C1 segment of cervical spinal cord (tissue), 14 donors: Measurements from ENCODE around the gene SPRED2.

Experiments used
- DNase-seq, 14 donors: peaks; one replicate each; lab custom pipeline; 2025; lab: John Stamatoyannopoulos, UW

SPRED2 gene

DNA sequence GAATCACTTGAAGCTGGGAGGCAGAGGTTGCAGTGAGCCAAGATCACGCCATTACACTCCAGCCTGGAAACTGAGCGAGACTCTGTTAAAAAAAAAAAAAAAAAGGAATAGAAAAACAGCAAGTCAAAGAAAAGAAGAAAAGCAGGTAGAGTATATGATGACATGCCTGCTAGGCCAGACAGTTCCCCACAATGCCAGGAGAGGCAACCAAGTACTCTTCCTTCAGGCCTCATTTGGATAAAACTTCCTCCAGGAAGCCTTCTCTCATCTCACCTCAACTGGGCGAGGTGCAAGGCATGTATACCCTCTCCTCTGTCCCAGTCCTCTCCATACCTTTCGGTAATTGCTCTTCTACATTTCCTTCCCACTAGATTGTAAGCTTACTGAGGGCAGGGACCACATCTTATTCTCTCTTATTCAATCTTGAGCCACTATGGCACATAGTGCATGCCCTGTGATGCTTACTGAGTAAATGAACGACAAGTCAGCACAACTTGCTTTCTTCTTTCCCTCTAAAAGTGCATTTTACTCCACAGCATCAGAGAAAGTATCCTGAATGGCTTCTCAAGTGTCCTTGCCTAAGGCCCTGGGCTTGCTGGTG is 10.1 kb upstream of the SPRED2 start:
- no peak for DNase-seq

DNA sequence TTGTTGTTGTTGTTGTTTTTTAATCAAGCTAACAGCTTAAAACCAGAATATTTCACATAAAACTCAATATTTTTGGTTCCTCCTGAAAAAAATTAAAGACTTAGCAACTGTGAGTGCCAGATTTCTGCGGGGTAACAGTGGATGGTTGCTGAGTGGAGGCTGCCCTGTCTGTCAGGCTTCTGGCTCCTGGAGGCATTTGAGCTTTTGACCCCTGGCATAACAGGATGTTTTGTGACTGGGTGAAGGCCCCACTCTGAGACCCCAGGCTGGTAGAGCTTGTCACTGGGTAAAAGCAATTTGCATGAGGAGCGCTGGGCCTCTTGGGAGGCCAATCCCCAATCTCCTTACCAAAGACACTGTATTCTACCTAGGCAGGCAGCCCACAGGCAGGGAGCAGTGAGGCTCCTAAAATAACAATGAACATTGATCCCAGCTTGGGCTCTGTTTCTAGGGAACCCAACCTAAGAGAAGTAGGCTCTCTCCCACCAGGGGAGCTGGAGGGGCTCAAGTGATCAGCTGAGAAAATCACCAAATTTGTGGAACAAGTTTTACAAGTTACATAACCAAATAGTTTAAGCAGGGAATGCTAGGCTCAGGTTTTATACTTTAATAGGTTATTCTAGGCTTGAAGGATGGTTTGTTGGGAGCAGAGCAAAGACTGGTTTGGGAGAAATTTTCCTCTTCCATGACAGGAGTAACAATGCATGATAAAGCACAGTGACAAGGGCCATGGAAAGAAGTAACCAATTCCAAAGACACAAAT is 5.9 kb upstream of the SPRED2 start:
- no peak for DNase-seq

DNA sequence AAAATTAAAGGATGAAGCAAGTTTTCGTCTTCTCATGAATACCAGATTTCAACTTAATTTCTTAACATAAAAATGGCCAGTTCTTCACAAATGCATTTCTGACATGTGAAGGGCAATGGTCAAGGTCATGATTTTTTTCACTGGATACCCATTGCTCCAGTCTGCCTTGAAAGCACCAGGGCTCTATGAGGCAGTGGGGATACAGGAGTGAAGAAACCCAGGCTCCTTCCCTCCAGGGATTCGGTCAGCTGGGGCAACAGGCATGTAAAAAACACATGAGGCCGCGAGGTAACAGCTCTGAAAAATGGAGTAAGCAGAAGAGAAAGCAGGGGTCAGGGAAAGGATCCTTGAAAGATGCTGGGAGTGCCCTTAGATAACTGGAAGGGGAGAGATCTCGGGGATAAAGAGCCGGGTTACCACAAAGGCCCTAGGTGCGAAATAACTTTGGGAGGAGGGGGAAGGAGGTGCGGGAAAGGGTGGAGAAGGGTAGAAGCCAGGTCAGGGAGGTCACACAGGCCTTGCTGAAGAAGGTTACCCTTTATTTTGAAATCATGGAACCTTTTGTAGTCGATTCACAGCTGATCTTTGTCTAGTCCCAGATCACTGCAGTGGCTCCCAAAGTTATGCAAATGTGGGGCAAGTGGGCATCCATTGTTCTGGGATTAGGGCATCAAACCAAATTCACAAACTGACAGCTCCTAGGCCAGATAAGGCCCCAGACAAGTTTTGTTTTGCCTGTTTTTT is 5.2 kb upstream of the SPRED2 start:
- DNase-seq: peak in 1 of 14 donors; percentile 1

DNA sequence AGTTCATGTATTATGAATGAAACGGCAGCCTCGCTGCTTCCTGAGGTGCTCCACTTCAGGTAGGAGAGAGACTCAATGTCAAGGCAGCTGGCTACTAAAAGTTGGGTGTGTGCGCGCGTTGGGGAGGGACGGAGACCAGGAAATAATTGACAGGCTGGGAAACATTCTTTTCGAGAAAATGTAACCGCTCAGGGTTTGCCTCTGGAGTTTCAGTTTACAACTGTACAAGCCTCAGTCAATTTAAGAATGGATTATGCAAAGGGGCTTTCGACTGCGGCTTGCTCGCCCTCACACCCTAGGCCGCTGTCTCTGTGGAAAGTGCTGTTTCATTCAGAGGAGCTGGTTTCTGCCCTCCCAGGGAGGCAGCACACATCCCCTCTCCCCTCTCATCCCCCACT is 4.4 kb upstream of the SPRED2 start:
- peak in 2 of 14 donors; percentile 45 to 50 for DNase-seq

DNA sequence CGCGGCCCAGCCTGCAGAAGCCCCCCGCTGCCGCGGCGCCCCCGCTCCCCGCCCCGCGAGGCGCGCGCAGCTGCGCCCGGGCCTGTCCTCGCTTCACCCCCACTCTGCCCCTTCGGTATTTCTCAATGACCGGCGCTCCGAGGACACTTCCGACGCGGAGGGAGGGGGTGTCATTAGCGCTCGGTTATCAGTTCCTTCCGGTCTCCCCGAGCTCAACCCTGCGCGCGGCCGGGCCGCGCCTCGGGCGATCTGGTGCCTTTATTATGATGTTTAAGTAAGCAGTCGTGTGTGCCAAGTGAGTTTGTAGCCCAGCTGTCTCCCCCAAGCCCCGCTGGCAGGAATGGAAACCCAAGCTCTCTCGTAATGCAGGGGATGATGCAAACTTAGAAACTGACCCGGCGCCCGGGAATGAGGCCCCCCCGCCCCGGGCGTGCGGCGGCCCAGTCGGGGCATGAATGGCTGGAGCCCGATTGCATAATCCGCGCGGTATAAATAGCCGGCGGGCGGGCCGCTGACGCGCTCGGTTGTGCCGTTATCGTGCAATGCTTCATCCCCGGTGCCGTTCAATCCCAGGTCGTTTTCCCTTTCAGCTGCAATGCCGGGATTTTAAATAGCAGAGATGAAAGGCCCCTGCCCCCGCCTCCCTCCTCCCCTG is 3.9 kb upstream of the SPRED2 start:
- DNase-seq: peak; percentile 49 to 91 (median 83)

DNA sequence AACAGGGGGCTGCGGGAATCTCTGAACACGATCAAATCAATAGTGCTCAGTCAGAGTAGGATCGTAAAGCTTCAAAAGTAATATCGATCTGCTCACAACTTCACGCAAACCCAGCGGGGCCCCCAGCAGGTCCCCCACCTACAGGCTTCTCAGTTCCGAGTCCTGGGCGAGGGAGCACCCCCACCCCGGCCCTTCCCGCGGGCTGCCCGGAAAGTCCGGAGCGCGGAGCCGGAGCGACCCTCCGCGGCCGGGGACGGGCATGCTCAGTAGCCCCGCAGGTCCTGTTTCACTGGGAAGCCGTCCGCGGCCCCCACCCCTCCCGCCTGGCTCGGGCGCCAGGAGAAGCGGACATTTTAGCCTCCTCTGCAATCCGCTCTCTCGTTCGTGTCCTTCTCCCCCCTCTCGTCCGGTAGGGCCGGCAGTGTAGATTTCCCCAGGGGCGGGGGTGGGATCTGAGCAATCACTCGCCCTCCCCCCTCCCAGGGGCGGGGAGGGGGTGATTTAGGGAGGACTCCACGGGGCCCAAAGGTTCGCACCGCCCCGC is 3.3 kb upstream of the SPRED2 start:
- peak; percentile 59 to 95 (median 85) for DNase-seq

DNA sequence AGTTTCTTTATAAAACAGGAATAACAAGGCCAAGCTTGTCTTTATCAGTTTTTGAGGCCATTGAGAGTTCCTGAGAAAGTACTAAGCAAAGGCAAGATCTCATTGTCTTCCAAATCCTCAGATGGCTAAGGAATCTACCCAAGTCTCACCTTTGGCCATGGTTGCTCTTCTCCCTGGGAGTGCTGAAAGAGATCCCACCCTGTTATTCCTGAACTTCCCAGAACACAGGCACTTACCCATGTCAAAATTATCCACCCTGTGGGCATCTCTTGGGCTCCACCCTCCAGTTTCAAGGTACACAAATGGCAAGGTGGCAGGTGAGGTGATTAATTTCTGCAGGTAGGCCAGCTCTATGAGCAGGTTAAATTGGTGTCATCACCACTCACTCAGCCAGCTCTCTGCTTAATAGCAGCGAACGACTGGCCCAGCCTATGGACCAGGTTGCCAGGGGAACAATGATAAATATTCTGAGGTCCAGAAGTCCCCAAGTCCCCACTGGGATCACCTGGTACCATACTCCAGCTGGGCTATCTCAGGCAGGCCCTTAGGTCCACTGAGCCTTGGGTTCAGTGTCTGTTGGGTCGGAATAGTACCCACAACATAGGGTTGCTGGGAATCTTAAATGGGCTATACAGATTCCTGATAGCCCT is 2.3 kb upstream of the SPRED2 start:
- DNase-seq: no peak

DNA sequence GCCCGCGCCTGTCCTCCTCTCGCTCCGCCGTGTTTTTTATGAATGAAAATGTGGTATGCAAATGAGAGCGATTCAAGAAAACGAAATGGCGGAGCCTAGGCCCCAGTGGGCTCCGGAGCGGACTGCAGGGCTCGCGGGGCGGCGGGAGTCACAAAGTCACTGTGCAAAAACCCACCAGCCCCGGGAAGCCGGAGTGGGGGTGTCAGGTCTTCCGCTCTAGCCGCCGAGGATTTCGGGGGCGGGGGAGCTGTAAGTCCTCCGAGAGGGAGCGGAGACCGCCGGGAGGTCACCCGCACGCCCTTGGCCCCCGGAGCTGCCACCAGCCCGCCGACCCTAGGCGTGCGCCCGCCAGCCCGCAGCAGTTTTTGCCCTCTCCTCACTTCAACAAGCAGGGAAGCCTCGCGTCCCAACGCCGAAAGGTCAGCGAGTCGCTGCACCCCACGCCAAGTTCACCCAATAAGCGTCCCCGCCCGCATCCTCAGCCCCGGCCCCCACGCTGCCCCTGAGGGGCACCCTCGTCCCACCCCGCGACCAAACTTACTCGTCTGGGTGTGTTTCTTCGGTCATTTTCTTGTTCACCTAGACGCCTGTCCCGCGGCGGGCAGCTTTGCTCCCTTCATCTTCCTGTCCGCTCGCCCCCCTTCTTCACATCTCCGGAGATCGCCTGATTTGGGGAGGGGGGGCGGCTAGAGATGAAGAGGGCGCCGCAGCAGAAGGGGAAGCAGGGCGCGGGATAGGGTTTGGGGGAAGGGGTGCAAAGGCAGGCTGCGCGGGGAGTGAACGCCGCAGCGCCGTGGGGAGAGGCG is 775 bp downstream of the SPRED2 start:
- peak in 12 of 14 donors; percentile 41 to 86 (median 70) for DNase-seq

DNA sequence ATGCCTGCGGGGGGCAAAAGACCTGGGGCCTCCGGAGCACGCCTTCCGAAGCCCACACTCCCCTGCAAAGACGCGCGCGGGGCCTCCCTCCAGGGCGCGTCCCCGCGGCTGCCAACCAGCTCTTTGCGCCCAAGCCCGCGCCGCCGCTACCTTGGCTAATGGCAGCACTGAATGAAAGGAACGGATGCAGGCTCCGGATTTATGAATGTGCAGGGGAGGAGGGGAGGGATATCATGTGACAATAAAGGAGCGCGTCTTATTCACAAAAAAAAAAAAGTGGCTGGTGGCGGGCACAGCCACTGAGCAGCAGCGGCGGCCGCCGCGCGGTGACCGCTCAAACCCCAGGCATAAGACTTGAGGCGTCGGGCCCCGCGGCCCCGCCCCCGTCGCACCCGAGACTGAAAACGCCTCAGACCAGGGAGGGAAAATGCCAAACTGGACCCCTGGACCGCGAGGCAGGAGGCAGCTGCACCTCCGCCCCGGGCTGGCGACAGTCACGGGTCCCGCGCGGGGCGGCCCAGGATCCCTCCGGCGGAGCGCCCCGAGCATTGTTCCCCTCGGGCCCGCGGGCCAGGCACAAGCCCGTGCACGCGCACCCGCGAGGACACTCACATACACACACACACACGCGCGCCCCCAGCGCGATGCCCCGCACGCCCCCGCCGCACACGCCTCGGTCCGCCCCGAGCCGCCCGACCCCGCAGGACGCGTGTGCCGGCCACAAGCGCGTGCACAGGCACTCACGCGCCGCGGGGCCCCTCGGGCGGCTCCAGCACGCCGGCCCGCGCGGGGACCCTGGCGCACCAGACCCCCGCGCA is 1.6 kb downstream of the SPRED2 start:
- DNase-seq: peak in 13 of 14 donors; percentile 23 to 83 (median 70)

DNA sequence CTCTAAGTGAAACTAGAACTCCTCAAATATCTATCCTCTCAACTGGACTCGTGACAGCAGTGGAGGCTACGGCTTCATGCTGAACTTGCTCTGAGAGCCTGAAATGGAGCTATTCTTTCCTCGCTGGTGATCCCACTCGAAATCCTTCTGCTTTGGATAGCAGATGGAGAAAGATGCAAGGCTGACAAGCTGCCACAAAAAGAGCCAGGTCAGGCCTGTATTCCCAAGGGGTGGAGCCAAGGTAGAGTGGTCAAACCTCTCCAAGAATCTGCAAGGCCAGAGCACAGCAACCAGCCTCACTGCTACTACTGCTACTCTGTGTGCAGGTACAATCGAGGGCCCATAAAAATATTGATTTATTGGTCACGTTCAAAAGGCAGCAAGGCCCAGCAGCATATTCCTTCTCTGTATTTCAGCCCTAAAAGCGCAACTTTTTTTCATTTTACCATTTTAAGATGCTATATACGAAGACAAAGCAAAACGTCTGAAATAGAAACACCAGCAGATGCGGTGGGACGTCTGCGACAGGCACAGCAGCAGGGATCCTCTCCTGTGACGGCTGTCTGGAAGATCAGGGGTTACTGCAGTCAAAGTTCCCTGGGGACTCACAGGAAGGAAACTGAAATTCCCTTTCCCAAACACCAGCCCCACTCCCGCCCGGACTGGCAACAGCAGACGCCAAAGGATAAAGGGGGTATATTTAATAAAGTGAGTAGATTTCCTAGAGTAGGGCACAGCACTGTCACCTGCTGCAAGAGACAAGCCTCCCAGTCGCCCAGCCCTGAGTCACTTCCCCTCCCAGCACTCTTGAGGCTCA is 2.4 kb downstream of the SPRED2 start:
- peak in 4 of 14 donors; percentile 2 to 33 (median 18) for DNase-seq

DNA sequence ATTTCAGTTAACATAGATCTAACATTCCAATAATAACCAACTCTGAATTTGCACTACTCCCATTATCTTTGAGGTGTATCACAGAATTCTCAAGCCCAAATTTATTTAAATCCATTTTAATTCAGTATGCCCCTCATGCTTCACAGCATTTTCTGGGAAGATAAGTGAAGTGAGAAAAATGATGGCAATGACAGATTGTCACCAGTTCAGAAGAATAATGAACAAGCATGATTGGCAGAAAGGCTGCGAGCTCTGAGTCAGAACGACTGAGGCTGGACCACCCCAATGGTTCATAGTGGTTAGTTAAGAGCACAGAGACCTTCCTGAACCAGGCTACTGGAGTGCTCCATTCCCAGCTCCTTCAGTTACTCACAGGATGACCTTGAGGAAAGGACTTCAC is 4.9 kb downstream of the SPRED2 start:
- DNase-seq: no peak

DNA sequence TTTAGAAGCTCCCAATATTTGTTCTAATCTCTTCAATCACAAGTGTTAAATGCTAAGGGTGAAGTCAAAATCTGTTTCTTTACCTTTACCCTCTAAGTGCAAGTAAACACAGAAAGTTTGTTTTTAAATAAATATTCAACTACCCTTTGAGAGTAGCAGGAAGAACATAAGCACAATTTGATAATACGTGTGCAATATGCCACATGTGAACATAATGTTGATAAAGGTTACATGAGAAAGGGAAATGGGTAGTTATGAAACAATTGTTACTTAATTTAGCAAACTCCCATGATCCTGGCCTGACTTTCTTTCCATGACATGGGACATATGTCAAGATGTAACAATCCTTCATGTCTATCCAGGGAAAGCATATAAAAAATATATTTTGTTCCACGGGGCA is 7.1 kb downstream of the SPRED2 start:
- no peak for DNase-seq

DNA sequence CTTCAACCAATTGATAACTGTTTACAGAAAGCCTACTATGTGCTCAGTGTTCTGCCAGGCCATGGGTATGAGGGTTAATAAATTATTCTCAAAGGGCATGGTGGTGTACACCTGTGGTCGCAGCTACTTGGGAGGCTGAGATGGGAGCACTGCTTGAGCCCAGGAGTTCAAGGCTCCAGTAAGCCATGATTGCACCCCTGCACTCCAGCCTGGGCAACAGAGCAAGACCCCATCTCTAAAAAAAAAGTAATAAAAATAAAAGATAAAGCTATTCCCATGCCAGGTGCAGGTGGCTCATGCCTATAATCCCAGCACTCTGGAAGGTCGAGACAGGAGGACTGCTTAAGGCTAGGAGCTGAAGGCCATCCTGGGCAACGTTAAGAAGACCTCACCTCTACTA is 8.0 kb downstream of the SPRED2 start:
- DNase-seq: no peak

DNA sequence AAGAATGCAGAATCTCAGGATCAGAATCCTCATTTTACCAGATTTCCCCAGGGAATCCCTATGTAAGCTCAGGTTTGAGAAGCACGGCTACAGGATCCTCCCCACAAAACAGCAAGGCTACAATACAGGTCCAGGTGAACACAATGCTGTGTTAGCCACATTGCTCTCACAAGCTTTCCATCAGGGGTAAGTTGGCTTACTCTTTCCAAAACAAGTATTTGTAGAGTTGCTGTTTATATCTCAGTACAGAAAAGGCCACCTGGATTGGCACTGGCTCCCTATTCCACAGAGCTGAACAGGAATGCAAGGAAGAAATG is 11.0 kb downstream of the SPRED2 start:
- no peak for DNase-seq

DNA sequence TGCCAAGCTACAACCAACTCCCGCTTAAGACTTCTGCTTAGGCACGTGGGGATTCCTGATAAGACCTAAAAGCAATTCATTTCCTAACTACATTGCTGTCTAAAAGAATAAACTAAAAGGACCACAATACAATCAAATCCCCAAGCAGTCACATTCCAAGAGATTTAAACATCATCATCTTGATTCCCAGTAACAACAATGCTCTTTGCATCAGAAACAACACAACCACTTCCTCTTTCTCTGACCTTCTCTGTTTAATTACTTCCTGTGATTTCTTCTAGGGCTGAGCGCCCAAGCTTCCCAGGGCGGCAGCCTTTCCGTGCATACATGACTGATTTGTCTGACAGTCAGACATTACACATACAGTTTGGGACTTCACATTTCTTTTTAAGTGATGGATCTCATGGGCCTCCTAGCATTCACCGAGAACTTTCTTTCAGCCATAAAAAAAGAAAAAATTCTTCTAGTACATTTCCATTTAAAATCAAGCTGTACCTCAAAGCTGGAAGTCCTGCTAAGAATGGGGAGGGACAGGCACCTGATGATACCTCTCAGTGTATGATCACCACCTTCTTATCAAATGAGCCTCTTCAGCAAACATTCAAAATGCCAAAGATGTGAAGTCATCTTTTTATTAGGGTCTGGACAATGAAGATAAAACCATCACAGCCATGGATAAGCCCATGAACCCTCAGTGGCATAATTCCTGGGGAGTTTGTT is 11.5 kb downstream of the SPRED2 start:
- no peak for DNase-seq

DNA sequence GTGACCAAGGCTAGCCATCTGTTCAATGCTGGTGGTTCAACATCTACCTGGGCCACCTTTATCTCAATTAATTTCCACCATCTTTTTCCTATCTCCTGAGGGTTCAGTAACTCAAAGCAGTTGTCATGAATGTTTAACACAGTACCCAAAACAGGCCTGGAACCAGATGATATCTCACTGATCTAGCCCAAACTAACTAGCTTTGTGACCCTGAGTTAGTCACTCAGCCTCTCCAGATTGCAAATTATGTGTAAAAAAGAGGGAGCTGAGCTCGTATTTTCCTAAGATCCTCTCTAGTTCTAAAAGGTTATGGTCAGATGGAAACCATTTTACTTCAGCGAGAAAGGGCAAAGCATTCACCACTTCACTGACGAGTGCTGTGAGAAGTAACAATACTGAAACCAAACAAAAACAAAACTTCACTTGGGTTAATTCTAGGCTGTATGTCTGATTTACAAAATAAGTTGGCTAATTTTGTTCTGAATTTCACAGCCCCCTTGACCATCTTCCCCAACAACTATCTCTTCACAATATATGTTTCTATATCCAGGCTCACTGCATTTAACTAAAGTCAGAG is 14.8 kb downstream of the SPRED2 start:
- no peak for DNase-seq

DNA sequence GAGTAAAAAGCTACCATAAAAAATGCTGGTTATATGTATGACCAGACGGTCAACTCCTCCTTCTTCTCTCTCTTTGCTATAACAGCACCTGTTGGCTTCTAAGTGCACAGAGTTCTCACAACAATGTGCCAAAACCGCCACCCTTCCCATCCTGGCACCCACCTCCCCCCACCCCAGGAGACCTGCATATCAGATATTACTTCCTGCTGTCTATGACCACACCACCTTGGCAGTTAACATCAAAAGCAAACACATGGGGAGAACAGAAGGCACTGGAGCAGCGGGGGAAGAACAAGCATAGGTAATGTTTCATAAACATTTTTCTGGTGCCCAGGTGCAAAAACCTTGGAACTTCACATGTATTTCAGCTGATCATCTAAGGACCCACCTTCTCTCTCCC is 15.5 kb downstream of the SPRED2 start:
- no peak for DNase-seq

DNA sequence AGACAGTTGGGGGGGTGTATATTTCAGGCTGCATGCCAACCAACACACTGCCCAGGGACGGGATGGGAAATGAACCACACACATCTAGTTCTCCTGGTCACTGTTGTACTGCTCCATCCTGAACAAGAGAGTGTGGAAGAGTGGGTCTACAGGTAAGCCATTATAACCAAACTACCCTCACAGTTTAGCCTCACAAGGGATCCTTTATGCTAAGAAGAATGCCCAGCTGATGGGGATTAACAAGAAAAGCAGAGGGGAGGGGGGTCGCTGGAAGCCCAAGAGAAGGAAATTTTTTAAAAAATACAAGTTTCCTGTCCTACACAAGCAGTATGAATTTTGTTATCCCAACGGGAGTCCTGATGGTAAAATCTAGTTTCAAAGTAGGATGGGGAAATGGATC is 16.1 kb downstream of the SPRED2 start:
- DNase-seq: no peak
